Panc1 (cell line): ENCODE data around the gene CIC.

Source experiments
- POLR2AphosphoS5 ChIP-seq: IDR thresholded peaks from 2 replicates; pipeline ENCODE4 v1.6.1; 2012; ENCODE audit warnings: mild to moderate bottlenecking, low read depth, low read length, moderate library complexity
- SIN3A ChIP-seq: IDR thresholded peaks from 2 replicates; pipeline ENCODE4 v1.6.1; 2012; ENCODE audit warnings: low read depth, mild to moderate bottlenecking, low read length, moderate library complexity, borderline replicate concordance; ENCODE audit not compliant: insufficient read depth
- TF ChIP-seq, protein P1 (sequence below): fragments of 450-650 bp; IDR thresholded peaks from 2 replicates; pipeline ENCODE4 v1.5.1; 2017; ENCODE audit warnings: mild to moderate bottlenecking
- TF ChIP-seq, protein P2 (sequence below), 2 experiments: IDR thresholded peaks; 2 replicates each; pipeline ENCODE4 v1.6.1; 2011 to 2012; ENCODE audit warnings: low read depth in 2 of 2, control low read depth in 1 of 2, low read length in 1 of 2, mild to moderate bottlenecking in 1 of 2, moderate library complexity in 1 of 2; ENCODE audit not compliant: insufficient read depth in 1 of 2

DNA sequence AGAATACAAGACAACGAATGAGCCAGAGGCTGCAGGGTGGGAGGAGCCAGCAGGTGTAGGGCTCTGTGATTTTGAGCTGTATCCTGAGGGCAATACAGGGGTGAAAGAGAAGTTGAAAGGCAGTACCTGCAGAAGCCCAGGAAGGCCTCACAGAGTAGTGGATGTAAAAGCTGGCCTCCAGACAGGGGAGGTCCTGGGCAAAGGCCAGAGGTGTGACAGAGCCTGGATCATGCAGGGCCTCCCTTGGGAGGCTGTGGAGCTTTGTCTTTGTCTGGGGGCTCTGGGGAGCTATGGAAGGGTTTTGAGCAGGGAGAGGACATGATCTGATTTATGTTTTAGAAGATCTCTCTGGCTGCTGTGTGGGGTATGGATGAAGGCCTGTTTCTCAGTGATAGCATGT, 59.1 kb downstream of the CIC start:
- TF ChIP-seq POLR2AphosphoS5 (no peak), SIN3A (no peak)
- TF ChIP-seq, protein P1, sequence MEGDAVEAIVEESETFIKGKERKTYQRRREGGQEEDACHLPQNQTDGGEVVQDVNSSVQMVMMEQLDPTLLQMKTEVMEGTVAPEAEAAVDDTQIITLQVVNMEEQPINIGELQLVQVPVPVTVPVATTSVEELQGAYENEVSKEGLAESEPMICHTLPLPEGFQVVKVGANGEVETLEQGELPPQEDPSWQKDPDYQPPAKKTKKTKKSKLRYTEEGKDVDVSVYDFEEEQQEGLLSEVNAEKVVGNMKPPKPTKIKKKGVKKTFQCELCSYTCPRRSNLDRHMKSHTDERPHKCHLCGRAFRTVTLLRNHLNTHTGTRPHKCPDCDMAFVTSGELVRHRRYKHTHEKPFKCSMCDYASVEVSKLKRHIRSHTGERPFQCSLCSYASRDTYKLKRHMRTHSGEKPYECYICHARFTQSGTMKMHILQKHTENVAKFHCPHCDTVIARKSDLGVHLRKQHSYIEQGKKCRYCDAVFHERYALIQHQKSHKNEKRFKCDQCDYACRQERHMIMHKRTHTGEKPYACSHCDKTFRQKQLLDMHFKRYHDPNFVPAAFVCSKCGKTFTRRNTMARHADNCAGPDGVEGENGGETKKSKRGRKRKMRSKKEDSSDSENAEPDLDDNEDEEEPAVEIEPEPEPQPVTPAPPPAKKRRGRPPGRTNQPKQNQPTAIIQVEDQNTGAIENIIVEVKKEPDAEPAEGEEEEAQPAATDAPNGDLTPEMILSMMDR = no peak
- TF ChIP-seq, protein P2, sequence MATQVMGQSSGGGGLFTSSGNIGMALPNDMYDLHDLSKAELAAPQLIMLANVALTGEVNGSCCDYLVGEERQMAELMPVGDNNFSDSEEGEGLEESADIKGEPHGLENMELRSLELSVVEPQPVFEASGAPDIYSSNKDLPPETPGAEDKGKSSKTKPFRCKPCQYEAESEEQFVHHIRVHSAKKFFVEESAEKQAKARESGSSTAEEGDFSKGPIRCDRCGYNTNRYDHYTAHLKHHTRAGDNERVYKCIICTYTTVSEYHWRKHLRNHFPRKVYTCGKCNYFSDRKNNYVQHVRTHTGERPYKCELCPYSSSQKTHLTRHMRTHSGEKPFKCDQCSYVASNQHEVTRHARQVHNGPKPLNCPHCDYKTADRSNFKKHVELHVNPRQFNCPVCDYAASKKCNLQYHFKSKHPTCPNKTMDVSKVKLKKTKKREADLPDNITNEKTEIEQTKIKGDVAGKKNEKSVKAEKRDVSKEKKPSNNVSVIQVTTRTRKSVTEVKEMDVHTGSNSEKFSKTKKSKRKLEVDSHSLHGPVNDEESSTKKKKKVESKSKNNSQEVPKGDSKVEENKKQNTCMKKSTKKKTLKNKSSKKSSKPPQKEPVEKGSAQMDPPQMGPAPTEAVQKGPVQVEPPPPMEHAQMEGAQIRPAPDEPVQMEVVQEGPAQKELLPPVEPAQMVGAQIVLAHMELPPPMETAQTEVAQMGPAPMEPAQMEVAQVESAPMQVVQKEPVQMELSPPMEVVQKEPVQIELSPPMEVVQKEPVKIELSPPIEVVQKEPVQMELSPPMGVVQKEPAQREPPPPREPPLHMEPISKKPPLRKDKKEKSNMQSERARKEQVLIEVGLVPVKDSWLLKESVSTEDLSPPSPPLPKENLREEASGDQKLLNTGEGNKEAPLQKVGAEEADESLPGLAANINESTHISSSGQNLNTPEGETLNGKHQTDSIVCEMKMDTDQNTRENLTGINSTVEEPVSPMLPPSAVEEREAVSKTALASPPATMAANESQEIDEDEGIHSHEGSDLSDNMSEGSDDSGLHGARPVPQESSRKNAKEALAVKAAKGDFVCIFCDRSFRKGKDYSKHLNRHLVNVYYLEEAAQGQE (IDR thresholded peaks at IDR 0.05; ENCODE audit: insufficient read depth in 1 of 2, low read depth in 2 of 2, low read length in 1 of 2) = no peak
